Measurements from ENCODE around the gene PILRB. TPM values are rescaled to one million over a fixed set of nuclear protein-coding genes. Genes with fewer than 3 reads are reported as not detected.
"Not testable (repeated sequence)": the region's sequence is repeated elsewhere in the genome, so short reads cannot be mapped to it uniquely, and the experiment has no call there.

PILRB gene
- total RNA-seq, 1 donor from 2014 or later: 67.2 TPM

GRCh38 chr7:100357131-100357561, 771 bp upstream of the PILRB start:
- Histone ChIP-seq H3K27me3 (no peaks in the 10 kb centered on the region), H3K4me1 (no peaks in the 10 kb centered on the region), H3K27ac (no peak overlapping the region), H3K36me3 (peaks cover 95 to 96% of the 10 kb centered on the region in 2 donors), H3K4me3 (no peak overlapping the region), H3K9me3 (no peaks in the 10 kb centered on the region)
- intact Hi-C loops (cut with DNase I): no loop called here
- DNase-seq (ENCODE audit: low spot score in 2 of 2): no peak
- TF ChIP-seq CTCF (IDR thresholded peaks at IDR 0.05): no peak

GRCh38 chr7:100358857-100359212, 918 bp downstream of the PILRB start:
- Histone ChIP-seq H3K4me1 (no peaks in the 10 kb centered on the region), H3K9me3 (no peaks in the 10 kb centered on the region), H3K36me3 (peaks cover 89 to 95% of the 10 kb centered on the region in 2 donors), H3K27ac (no peak overlapping the region), H3K27me3 (no peaks in the 10 kb centered on the region), H3K4me3 (no peak overlapping the region)
- no peak for DNase-seq (ENCODE audit: low spot score in 2 of 2)
- intact Hi-C loops (cut with DNase I): no loop called here
- TF ChIP-seq CTCF (IDR thresholded peaks at IDR 0.05): no peak

- intact Hi-C loops (cut with DNase I): no loop called here
- H3K9me3 ChIP-seq: no peaks in the 10 kb centered on the region
- no peak overlapping the region for H3K4me3 ChIP-seq
- no peak for DNase-seq (ENCODE audit: low spot score in 2 of 2)
- H3K4me1 ChIP-seq: no peaks in the 10 kb centered on the region
- H3K36me3 ChIP-seq: peaks cover 74 to 86% of the 10 kb centered on the region in 2 donors
- no peak overlapping the region for H3K27ac ChIP-seq
- no peak for TF ChIP-seq CTCF (IDR thresholded peaks at IDR 0.05)
- no peaks in the 10 kb centered on the region for H3K27me3 ChIP-seq
Observed at GRCh38 chr7:100360135-100360854, 2.4 kb downstream of the PILRB start.

GRCh38 chr7:100363098-100363497, 5.2 kb downstream of the PILRB start:
- Histone ChIP-seq H3K9me3 (no peaks in the 10 kb centered on the region), H3K27me3 (no peaks in the 10 kb centered on the region), H3K27ac (no peak overlapping the region), H3K4me3 (no peak overlapping the region), H3K4me1 (no peaks in the 10 kb centered on the region), H3K36me3 (peaks cover 55 to 74% of the 10 kb centered on the region in 2 donors)
- intact Hi-C loops (cut with DNase I): no loop called here
- no peak for TF ChIP-seq CTCF (IDR thresholded peaks at IDR 0.05)
- no peak for DNase-seq (ENCODE audit: low spot score in 2 of 2)

- H3K9me3 ChIP-seq; intact Hi-C loops (cut with DNase I); H3K4me3 ChIP-seq; DNase-seq (ENCODE audit: low spot score in 2 of 2); H3K27me3 ChIP-seq; H3K4me1 ChIP-seq; H3K27ac ChIP-seq: not testable (repeated sequence)
- H3K36me3 ChIP-seq: peaks cover 48 to 67% of the 10 kb centered on the region in 2 donors
Observed at GRCh38 chr7:100363797-100364196, 5.9 kb downstream of the PILRB start.

GRCh38 chr7:100364480-100364879, 6.6 kb downstream of the PILRB start:
- no peak for TF ChIP-seq CTCF (IDR thresholded peaks at IDR 0.05)
- Histone ChIP-seq H3K9me3 (no peaks in the 10 kb centered on the region), H3K4me3 (no peak overlapping the region), H3K27ac (no peak overlapping the region), H3K27me3 (no peaks in the 10 kb centered on the region), H3K4me1 (no peaks in the 10 kb centered on the region), H3K36me3 (peaks cover 41 to 60% of the 10 kb centered on the region in 2 donors)
- no peak for DNase-seq (ENCODE audit: low spot score in 2 of 2)
- intact Hi-C loops (cut with DNase I): no loop called here

GRCh38 chr7:100365998-100366367, 8.1 kb downstream of the PILRB start:
- peaks cover 26 to 45% of the 10 kb centered on the region in 2 donors for H3K36me3 ChIP-seq
- H3K9me3 ChIP-seq; H3K27me3 ChIP-seq; DNase-seq (ENCODE audit: low spot score in 2 of 2); intact Hi-C loops (cut with DNase I); H3K4me3 ChIP-seq; H3K4me1 ChIP-seq: not testable (repeated sequence)
- peak overlapping the region in 1 of 2 donors; percentile 8 for H3K27ac ChIP-seq
